Panc1 (cell line): ENCODE results near the gene ALG5. TPM values are rescaled to one million over a fixed set of nuclear protein-coding genes. Genes with fewer than 3 reads are reported as not detected.

Source experiments
- ATAC-seq: fragments of 200-7000 bp; cut with Tn5 transposase; 2 replicates; pipeline ENCODE4 v1.9.1; 2020; ENCODE audit warnings: mild to moderate bottlenecking, moderate library complexity
- BruUV-seq: library from RNA; stranded (reverse); fragments of 400-500 nt; replicated peaks from 2 replicates; lab custom pipeline; 2021; lab: Mats Ljungman, UMichigan
- CTCF ChIA-PET: fragments of 300-600 bp; sonication (Branson Sonifier 250); formaldehyde crosslinking; loops from one replicate; lab custom pipeline; 2022; ENCODE audit warnings: antibody characterized with exemption; lab: Charles Lee
- POLR2A ChIA-PET: fragments of 300-600 bp; sonication (Branson Sonifier 250); formaldehyde crosslinking; loops from one replicate; lab custom pipeline; 2022; ENCODE audit warnings: antibody characterized with exemption; lab: Charles Lee
- DNase-seq: peaks from one replicate; pipeline ENCODE4 v3.0.0-alpha.2; 2010; ENCODE audit warnings: low read depth, low spot score
- H3K27ac ChIP-seq: 2 replicates; pipeline ENCODE4 v1.5.1; 2011; ENCODE audit warnings: mild to moderate bottlenecking, low read length, inconsistent platforms
- H3K27me3 ChIP-seq: fragments of 200-500 bp; sonication (Bioruptor generic); 2 replicates; pipeline ENCODE4 v1.6.0; 2014; ENCODE audit warnings: low read length, inconsistent platforms; ENCODE audit not compliant: control insufficient read depth, insufficient read depth
- H3K36me3 ChIP-seq: fragments of 200-500 bp; sonication (Bioruptor generic); 2 replicates; pipeline ENCODE4 v1.5.1; 2014; ENCODE audit warnings: inconsistent platforms, mild to moderate bottlenecking, low read length, moderate library complexity; ENCODE audit not compliant: control insufficient read depth, insufficient read depth
- H3K4me1 ChIP-seq: 2 replicates; pipeline ENCODE4 v1.5.1; 2011; ENCODE audit warnings: inconsistent platforms, mild to moderate bottlenecking, low read length, moderate library complexity; ENCODE audit not compliant: control insufficient read depth, insufficient read depth
- H3K4me3 ChIP-seq, 2 experiments: 2 replicates each; pipeline ENCODE4 v1.5.1; 2011 to 2012; ENCODE audit warnings: low read depth in 2 of 2, low read length in 2 of 2, mild to moderate bottlenecking in 2 of 2, inconsistent platforms in 1 of 2, moderate library complexity in 1 of 2
- H3K9me3 ChIP-seq: fragments of 200-500 bp; sonication (Bioruptor generic); 2 replicates; pipeline ENCODE4 v1.5.1; 2014; ENCODE audit warnings: low read depth, mild to moderate bottlenecking, inconsistent platforms, low read length, moderate library complexity; ENCODE audit not compliant: control insufficient read depth, insufficient read depth
- CTCF ChIP-seq: fragments of 450-650 bp; IDR thresholded peaks from 2 replicates; pipeline ENCODE4 v1.5.1; 2017; ENCODE audit warnings: mild to moderate bottlenecking
- POLR2AphosphoS5 ChIP-seq: IDR thresholded peaks from 2 replicates; pipeline ENCODE4 v1.6.1; 2012; ENCODE audit warnings: mild to moderate bottlenecking, low read depth, low read length, moderate library complexity
- REST ChIP-seq, 2 experiments: IDR thresholded peaks; 2 replicates each; pipeline ENCODE4 v1.6.1; 2011 to 2012; ENCODE audit warnings: low read depth in 2 of 2, control low read depth in 1 of 2, low read length in 1 of 2, mild to moderate bottlenecking in 1 of 2, moderate library complexity in 1 of 2; ENCODE audit not compliant: insufficient read depth in 1 of 2
- SIN3A ChIP-seq: IDR thresholded peaks from 2 replicates; pipeline ENCODE4 v1.6.1; 2012; ENCODE audit warnings: low read depth, mild to moderate bottlenecking, low read length, moderate library complexity, borderline replicate concordance; ENCODE audit not compliant: insufficient read depth
- TCF7L2 ChIP-seq: IDR thresholded peaks from 2 replicates; pipeline ENCODE4 v1.6.1; 2011; ENCODE audit warnings: mild to moderate bottlenecking, low read depth, low read length, inconsistent platforms
- in situ Hi-C: cut with HindIII; loops from 2 replicates; pipeline ENCODE4 v1.10.0; 2016; ENCODE audit warnings: low sequenced_read_pairs, low pct_unique_long_range_greater_than_20kb
- intact Hi-C: fragments of 100-400 bp; cut with micrococcal nuclease; formaldehyde crosslinking; loops from one replicate; pipeline ENCODE4 v1.10.0; 2022; ENCODE audit not compliant: unreplicated experiment
- total RNA-seq: library from RNA; stranded (reverse); gene quantifications from one replicate; pipeline ENCODE4 v1.2.1, GENCODE V29; 2021; ENCODE audit not compliant: unreplicated experiment

ALG5 gene
- total RNA-seq, 1 experiment from 2014 or later = 19.3 TPM

DNA sequence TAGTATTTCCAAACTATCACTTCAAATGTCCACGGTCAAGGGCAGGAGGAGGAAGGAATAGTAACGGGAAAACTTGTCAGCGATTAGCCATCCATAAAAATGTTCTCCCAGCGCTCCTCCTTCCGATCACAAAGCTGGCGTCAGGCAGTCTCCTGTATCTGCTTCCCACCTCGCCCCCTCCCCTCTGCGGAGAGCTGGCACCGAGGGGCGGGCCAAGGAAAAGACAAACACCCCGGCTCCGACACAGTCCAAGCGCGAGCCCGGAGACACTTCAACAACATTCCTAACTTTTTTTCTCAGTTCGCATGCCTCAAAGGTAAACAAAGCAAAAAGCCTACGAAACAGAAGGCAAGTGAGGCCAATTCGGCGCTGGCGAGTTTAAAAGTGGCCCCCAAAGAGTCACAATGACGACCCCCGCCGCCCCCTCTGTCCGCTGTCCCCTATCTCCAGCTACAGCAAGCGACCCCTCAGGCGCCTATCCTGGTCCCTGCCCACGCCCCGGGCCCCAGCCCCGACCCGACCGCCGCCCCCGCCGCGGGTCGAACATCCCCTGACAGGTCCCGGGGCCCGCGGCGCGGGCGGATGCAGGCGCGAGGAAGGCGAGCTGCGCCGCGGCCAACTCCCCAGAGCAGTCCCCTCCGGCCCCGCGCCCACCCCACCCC is 79.8 kb downstream of the ALG5 start:
- no peak for DNase-seq
- intact Hi-C loops (no loop called here), in situ Hi-C loops (no loop called here)
- POLR2A ChIA-PET = no interaction called here
- TF ChIP-seq TCF7L2 = no peak
- TF ChIP-seq REST (IDR thresholded peaks at IDR 0.05; ENCODE audit: insufficient read depth in 1 of 2, low read depth in 2 of 2, low read length in 1 of 2) = no peak
- TF ChIP-seq POLR2AphosphoS5 = no peak
- no peak for TF ChIP-seq CTCF
- TF ChIP-seq SIN3A = no peak
- no peaks in the 10 kb centered on the region for H3K4me1 ChIP-seq
- peak; percentile 56 for ATAC-seq
- no TSS peak for BruUV-seq
- H3K4me3 ChIP-seq = peak overlapping the region; percentile 50 to 54
- no peaks in the 10 kb centered on the region for H3K27me3 ChIP-seq
- CTCF ChIA-PET = no interaction called here
- no peaks in the 10 kb centered on the region for H3K9me3 ChIP-seq
- H3K27ac ChIP-seq = peak overlapping the region; percentile 17; the same call in 1 of the 2 replicates
- H3K36me3 ChIP-seq = no peaks in the 10 kb centered on the region

GRCh38 chr13:36918246-36919131 is 80.7 kb downstream of the ALG5 start:
- Histone ChIP-seq H3K9me3 (no peaks in the 10 kb centered on the region), H3K27ac (no peak overlapping the region; the same call in 1 of the 2 replicates), H3K4me1 (no peaks in the 10 kb centered on the region), H3K4me3 (peak overlapping the region; percentile 50 to 54), H3K36me3 (no peaks in the 10 kb centered on the region), H3K27me3 (no peaks in the 10 kb centered on the region)
- BruUV-seq = no TSS peak
- in situ Hi-C loops = no loop called here
- TF ChIP-seq REST (IDR thresholded peaks at IDR 0.05; ENCODE audit: insufficient read depth in 1 of 2, low read depth in 2 of 2, low read length in 1 of 2) (no peak), CTCF (no peak), POLR2AphosphoS5 (no peak), SIN3A (no peak), TCF7L2 (no peak)
- ATAC-seq (peak; percentile 8; the same call in 1 of the 2 replicates), DNase-seq (no peak)
- POLR2A ChIA-PET = no interaction called here
- intact Hi-C loops = no loop called here
- CTCF ChIA-PET = no interaction called here
